Activated CD4-positive, alpha-beta T cell treated with anti-CD3 and anti-CD28 coated beads, Interleukin-2, amount 50 U/mL, for 4 hours (primary cell): Measurements from ENCODE around the gene EML5.
A peak's percentile ranks its signal among the peaks of the same experiment; 100 is the strongest.
"Not testable (repeated sequence)": the region's sequence is repeated elsewhere in the genome, so short reads cannot be mapped to it uniquely, and the experiment has no call there.

Experiments
- DNase-seq, 2 experiments: peaks; one replicate each; pipeline ENCODE4 v3.0.0-alpha.2; 2020

The EML5 gene

DNA sequence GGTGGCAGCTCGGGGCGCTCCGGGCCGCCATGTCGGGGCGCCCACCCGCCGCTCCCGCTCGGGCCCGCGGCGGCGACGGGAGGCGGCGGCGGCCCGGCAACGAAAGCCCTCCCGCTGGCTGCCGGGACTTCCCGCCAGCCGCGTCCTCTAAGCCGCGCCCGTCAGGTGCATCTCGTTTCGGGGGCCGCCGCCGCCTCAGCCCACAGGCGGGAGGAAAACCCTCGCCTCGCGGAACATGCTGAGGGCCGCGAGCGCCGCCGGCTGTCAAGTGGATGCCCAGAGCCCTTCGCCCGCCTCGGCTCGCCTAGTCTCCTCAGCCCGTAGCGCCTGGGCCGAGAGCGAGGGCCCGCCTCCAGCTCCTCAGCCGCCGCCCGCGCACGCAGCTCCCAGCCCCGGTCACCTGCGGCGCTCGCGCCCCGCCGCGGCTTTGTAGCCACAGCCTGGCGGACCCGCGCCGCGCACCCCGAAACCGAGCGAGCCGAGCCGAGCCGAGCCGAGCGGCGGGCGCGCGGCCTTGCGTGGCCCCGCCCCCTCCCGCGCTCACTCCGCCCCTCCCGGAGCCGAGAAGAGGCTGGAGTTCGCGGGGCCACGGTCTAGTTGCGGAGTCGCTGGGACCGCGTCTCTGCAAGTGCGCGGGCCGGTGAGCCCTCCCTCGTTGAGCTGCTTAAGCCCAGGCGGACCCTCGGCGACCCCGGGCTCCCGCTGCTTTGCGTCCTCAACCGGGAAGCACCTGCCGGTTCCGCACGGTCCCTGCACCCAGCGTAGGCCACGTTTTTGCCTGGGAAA lies at the start of gene EML5:
Gene EML5 (minus strand): TSS at position 481 of the 786 bp plus-strand sequence. CDS start 450 bp downstream, at position 31.
- peak; percentile 74 to 75 for DNase-seq

DNA sequence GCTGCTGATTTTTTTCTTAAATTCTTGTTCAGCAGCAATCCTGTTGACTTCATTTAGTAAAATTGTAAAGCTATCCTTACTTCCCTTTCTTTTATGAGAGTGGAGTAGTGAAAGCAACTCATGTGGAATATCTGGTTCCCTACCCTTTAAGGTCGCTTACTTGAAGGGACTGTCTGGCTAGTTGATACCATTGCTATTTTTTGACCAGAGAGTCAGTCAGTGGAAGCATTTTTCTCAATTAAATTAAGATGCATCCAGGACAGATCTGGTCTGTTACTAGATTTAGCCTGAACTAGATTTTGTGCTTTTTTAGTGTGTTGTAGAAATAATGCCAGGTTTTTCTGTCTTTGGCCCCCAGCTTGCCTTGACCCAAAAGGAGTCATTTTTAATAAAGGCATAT lies 49.7 kb upstream of the EML5 start:
- no peak for DNase-seq

DNA sequence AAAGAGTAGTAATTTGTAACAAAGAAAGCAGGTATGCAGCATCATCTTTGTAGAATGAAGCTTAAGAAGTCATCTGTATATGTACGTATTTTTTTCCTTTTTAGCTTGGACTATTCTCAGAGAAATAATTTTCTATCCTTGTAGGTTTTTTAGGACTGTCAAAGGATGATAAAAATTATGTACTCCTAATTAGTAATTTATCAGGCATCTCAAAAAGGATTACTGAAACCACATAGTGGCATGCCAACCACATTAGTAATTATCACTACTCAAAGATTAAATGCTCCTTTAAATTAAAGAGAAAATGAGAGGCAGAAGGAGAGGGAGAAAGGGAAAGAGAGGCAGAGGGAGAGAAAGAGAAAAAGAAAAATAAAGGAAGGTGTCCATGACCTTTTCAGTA lies 49.0 kb upstream of the EML5 start:
- DNase-seq: no peak

DNA sequence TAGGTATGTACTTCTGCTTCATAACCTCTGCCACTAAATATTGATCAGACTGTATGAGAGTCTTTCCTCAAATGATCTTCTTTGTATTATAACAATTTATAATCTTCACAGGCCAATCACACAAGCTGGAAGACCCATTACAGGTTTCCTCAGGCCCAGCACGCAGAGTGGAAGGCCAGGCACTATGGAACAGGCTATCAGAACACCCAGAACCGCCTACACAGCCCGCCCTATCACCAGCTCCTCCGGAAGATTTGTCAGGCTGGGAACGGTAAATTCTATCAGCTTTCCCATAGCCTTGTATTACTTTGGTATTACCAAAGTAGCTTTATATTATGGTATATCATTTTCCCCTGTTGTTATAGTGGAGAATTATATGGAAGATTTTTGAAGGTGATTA lies 48.2 kb upstream of the EML5 start:
- no peak for DNase-seq

DNA sequence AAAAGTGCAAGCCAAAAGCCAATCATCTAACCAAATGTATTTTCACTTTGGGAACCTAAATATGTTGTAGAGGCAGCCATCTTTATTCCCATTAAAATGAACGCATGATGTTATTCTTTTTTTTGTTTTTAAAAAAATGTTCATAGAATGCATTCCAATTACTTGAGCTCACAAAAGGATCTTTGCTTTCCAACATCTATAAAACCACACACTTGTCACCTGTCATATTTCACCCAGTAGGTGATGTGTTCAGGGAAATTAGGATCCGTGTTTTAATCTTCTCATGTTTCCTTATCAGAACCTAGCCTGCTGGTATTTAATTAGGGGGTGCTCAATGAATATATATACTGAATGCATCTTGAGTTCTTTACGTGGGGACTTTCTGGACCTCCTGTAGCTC lies 45.3 kb upstream of the EML5 start:
- DNase-seq: no peak

DNA sequence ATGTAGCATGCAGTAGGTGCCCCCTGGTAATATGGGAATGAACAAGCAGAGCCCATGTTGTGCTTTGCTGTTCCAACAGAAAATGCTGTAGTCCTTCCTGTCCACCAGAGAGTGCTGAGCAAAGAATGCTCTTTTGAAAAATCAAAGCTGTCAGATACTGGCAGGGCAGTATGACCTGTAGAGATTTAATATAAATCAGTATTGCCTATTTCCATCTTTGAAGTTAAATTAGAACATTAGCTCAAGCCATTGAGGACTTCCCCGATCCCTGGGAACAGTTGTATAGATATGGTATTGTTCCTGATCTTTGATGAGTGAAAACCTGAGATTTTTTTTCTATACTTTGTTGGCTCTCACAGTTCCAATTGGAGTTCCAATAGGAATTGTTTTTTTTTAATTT lies 44.7 kb upstream of the EML5 start:
- DNase-seq: no peak

DNA sequence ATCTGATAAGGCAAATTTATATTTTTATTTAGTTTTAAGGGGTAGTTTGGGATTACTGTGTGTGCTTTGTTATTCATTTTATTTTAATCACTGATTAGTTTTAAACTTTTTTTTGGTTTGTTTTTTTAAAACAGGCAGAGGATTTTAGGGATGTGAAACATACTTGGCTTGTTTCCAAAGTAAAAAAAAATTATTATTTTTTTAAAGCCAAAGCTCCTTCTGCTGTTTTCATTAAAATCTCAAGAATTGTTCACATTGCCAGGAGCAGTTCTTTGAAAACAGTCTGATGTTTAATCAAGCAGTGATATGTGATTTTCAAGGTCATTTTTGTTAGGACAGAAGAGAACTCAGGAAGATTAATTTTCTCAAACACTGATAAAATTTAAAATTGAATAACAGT lies 42.9 kb upstream of the EML5 start:
- no peak for DNase-seq

DNA sequence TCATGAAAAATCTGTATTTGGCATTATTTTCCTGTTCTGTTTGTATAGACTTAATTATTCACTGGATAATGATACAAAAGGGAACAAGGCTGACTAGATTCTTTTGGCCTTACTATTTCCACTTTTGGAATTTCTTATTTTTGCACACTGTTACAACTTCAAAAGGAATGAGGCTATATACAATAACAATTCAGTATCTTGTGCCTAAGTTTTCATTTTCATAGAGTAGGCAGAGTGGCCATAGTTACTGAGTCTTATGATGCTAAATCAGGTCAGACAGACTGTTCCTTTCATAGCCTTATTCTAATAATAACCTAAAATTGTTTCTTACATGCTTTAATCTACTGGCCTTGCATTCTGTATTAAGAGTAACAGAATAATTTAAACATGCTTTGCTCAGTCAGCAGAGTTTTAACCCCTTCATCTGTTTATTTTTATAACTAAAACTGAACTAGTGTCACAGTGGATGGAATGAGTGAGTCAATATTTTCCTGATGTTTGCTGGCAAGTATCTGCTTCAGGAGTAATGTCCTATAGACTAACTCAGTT lies 42.2 kb upstream of the EML5 start:
- DNase-seq: no peak

DNA sequence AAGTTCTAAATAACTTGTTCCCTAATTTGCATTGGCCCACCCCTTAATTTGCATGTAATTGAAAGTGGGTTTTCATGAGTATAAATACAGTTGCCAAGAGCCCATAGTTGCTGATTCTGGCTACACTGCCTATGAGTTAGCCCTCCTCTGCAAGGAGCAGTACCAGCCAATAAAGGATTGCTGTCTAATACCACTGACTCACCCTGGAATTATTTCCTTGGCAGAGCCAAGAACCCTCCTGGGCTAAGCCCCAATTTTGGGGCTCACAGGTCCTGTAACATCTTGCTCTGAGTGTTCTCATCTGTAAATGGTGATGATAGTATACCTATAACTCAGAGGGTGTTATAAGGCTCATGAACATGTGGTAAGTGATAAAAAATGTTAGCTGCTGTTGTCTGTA lies 38.5 kb upstream of the EML5 start:
- DNase-seq: no peak

DNA sequence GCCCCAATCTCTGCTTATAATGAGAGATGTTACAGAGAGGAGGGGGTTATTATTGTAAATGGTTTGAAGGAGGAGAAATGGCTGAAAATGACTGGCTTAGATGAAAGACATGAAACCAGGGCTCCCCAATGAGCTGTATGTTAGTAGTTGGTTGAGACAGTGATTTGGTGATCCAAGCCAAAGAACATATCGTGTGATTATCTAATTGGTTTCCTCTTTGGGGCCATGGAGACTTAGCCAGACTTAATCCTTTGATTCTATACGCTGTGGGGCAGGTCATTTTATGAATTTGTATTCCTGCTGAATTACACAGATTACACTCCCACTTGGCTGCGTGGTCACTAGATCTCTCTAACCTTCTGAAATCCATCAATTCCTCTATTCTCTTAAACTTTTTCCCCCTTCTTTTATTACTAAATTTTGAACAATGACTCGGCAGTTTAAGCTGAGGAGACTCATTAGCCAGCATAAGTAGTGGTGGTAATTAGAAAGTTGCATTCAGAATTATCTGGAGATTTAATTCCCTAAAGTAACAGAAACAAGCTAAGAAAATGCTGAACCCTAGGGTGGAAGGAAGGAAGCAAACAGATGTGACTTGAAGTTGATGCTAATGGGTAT lies 37.0 kb upstream of the EML5 start:
- DNase-seq: no peak

DNA sequence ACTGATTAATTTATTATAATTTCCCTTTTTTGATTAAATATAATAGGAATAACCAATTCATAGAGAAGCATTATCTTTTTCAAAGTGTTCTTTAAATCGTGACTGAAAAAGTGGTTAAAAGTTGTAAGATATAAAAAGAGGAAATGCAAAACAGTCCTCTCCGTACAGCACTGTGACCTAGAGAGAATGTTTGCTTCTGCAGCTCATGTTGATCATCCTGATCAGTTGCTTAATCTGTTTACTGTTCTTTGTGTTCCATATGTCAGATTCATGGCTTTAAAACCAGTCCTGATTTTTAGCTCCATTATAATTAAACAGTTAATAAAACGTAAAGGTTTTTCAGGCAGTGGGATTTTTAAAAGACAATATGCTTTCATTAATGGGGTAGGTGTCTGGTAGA lies 36.4 kb upstream of the EML5 start:
- no peak for DNase-seq

DNA sequence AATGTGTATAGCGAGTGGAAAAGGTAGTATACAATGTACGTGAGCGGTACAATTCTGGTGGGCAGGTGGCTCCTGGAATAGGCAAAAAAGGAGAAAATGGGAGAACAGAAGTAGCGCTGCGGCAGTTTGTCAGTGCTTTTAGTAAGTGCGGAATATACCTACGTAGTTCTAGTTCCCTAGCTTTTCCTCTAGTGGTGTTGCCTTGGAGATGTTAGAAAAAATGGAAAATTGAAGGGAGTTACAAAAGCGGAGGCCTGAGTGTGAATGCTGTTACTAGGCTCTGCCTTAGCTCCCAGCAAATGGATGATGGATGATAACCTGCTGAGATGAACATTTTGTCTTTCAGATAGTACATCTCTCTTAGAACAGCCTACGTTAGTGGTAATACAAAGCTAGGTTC lies 32.8 kb upstream of the EML5 start:
- no peak for DNase-seq

DNA sequence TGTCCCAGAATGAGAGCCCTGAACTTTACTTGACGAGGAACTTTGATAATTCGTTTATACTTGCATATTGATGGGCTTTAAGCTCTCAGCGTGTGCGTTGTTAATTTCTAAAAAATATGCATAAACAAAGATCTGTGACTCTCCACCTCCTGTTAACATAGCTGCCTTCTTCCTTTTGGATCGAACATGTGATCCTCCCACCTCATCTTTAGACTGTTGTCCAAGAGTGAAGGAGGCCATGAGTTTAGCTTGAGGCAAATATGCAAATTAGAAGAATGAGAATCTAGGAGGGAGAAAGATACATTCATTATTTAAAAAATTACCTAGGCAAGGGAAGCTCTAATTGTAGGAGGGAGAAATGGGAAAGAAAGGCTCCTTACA lies 32.3 kb upstream of the EML5 start:
- no peak for DNase-seq

DNA sequence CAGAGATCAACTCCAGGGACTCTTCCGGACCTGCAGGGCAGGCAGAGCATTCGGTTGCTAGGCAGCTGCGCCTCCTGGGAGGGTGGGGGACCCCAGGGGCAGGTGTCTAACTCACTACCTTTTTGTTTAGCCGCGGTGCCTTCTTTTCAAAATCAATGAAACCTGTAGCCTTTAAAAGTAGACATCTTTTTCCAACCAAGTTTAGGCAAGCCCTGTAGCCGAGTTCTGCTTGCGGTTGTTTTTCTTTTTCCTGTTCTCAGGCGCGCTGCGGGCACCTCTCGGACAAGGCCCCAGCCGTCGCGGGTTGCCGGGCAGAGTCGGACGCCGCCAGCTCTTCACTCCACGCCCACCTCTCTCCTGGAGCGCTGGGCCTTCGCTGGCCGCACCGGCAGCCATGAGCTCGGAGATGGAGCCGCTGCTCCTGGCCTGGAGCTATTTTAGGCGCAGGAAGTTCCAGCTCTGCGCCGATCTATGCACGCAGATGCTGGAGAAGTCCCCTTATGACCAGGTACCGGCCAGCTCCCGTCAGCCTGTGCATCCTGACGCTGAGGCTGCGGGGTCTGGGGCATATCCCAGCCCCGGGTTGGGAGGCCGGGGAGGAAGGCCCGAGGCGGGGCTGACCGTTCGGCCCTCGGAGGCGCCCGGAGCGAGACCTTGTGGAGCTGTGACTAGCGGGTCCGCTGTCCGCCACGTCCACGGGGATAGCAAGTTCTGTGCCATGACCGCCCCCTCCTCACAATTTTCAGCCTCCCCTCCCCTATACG lies 31.7 kb upstream of the EML5 start, which contains the start of gene TTC8:
Gene TTC8 (plus strand): TSS at position 338 of the 764 bp plus-strand sequence. CDS start 57 bp downstream, at position 395.
- peak; percentile 77 to 79 for DNase-seq

DNA sequence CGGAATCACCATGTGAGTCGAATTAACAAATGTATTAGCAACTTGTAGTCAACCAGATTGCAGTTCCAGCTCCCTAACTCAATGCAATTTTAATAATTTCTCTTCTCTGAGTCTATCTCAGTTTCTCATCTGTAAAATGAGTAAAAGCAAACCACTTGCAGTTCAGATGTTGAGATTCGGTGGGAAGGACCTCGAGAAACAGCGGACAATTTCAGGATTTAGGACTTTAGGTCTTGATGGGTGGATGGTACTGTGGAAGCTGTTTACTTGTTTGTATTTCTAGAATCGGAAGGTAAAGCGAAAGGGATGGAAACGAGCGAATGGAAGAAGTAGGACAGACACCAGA lies 31.2 kb upstream of the EML5 start:
- DNase-seq: no peak

DNA sequence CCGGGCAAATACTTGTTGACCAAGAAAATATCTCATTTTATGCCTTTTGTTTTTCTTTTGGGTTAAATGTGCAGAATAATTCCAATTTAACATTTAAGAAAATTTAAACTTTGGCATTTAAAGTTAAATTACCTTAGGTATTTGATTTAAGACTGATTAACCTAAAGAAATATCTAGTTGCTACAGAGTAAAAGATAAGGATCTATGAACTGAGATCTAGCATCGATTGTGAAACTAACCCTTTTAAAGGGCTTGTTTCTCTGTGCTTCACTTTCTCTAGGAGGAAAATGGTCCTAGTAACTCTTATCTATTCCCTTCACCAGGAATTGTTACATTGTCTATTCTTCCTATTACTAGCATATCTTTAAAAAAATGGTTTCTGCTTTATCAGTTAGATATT lies 29.1 kb upstream of the EML5 start:
- no peak for DNase-seq

DNA sequence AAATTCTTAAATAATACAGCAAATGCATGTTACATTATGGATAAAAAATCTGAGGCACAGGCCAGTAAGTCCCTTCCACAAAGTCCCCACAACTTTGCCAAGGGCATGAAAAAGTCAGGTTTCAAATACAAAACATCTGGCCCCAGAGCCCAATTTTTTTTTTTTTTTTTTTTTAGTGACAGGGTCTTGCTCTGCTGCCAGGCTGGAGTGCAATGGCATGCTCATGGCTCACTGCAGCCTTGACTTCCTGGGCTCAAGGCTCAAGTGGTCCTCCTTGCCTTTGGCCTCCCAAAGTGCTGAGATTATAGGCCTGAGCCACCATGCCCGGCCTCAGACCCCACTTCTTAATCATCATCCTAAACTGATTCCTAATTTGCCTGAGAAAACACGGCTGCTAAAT lies 28.6 kb upstream of the EML5 start:
- DNase-seq: no peak

DNA sequence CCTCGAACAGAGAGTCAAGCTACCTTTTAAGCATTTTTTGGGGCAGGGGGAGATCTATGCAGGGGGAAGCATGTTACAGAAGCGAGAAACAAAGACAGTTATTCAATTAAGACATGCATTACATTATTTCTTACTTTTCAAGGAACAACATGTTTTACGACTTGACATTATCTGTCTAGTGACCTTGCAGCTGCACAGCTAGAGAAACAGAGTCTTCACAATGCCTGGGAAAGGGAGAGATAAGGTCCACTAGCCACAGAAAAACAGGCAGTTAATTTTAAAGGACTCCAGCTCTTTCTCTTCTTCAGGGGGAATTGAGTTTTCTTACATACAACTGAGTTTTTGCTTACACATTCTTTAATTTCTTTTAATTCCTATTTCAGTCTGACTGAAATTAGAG lies 26.9 kb upstream of the EML5 start:
- DNase-seq: not testable (repeated sequence)

DNA sequence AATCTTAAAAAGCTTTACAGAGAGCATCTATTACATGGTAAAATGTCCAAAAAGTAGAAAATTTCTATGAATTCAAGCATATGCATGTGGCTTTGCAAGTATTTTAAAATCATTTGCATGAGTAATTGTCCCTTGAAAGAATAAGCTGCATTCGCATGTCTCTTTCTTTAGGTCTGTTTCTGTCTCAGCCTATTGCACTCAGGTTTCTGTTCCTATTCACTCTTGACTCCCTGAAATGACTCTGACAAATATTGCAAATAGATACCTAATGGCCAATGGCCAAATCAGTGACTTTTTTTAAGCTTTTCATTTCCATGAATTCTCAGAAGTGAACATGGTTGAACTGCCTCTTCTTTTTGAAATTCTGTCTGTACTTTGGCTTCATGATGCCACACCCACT lies 25.3 kb upstream of the EML5 start:
- no peak for DNase-seq

DNA sequence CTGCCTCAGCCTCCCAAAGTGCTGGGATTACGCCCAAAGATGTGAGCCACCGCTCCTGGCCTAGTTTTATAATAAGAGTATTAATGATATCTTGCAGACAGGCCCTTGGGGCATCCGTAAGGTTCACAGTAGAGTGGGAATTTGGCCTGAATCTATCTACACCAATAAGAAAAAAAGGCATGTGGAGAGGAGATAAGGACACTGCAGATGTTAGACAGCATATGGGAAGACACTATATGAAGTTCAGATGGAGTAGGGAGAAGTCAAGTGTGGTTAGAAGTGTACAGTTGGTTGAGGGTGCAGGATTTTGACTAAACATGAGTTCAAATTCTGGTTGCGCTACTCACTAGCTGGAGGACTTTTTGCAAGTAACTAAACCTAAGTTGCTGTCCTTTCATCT lies 23.2 kb upstream of the EML5 start:
- DNase-seq: no peak

DNA sequence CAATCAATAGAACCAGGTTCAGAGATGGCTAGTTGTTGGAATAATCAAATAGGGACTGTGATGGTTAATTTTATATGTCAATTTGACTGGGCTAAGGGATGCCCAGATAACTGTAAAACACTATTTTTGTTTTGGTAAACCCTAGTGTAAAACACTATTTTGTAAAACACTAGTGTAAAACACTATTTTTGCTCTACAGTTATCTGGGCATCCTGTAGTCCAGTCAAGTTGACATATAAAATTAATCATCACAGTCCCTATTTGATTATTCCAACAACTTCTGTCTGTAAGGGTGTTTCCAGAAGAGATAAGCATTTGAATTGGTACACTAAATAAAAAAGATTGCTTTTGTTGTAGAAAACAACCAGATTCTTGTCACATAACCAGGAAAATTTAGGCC lies 15.6 kb upstream of the EML5 start:
- no peak for DNase-seq

DNA sequence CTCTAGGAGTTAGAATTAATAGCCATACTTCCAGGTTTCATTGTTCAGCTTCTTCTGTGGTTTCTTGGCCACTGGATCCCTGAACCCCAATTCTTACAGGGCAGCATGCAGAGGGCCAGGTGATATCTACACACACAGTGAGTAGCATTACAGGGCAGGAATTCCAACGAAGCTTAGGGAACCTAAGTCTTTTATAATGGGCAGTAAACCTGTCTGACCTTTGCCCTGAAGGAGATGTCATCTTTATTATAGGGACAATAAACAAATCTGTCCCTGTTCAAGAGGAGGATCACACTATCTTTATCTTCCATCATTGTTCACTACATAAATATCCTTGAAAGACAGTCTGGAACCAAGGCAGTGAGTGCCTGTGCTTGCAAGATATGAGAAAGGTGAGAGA lies 11.7 kb upstream of the EML5 start:
- no peak for DNase-seq

DNA sequence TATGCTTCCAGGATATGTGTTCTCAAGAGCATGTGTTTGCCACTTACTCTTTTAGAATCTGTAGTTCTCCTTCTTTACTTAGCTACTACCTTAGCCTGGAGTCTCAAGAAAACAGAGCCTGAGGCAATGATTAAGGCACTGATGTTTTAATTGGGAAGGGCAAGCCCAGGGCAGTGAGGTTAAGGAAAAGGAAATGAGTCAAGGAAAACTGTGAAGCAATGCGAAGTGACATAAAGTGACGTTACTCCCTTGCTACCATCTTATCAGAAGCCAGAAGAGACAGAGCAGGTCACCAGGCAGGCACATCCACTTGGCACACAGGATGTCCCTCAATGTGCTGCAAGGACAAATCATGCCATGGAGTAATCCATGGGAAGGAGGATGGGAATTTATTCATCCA lies 11.3 kb upstream of the EML5 start:
- DNase-seq: no peak

DNA sequence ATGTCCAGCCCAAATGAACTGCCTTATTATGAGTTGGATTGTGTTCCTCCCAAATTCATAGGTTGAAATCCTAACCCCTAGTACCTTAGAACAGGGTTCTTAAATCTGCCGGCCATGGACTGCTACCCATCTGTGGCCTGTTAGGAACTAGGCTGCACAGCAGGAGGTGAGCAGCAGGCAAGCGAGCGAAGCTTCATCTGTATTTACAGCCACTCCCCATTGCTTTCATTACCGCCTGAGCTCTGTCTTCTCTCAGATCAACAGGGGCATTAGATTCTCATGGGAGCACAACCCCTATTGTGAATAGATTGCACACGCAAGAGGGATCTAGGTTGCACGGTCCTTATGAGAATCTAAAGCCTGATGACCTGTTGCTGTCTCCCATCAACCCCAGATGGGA lies 9.8 kb upstream of the EML5 start:
- DNase-seq: no peak
